Measurements from ENCODE around the gene PADI3. TPM values are rescaled to one million over a fixed set of nuclear protein-coding genes. Genes with fewer than 3 reads are reported as not detected.

PADI3 gene
- polyA plus RNA-seq, 5 donors, result 0.04 to 0.05 TPM; not detected in 3

DNA sequence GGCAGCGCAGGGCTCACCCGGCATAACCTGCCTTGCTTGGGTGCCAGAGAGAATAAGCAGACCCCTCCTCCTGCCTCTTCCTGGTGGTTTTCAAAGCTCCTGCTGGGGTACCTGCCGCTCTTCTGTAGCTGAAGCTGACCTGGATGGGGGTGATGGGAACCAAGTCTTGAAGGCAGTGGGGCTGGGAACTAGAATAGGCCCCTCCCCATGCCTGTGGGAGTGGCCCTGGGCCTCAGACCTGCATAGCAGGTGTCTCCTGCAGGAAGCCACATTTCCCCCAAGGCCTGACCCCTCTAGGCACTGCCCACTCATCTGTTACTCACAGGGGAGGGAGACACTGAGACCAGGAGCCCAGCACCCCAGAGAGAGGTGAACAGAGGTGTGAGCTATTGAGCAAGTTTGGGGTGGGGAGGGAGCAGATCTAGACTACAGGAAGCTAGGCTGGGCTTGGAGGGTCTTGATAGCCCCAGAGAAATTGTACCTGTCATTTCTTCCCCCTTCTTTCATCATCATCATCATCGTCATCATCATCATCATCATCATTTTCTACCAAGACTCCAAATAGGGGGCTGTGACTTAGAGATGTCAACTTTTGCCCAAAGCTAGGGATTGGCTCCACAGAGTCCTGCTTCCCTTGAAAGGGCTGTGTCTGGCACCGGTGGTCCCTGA is 33.9 kb upstream of the PADI3 start:
- no peak for DNase-seq

DNA sequence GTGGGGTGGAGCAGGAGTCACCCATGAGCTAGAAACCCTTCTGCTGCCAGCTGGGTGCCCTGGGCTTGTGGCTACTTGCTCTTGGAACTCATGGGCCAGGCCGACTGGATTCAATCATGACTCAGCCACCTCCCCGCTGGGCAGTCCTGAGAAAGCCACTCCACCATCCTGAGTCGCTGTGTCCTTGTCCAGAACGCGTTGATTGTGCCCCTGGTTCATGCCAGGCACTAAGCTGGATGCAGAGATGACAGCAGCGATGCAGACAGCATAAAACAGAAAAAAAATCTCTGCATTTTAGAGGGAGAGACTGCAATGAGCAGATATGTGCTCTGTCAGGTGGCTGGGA is 33.4 kb upstream of the PADI3 start:
- no peak for DNase-seq

DNA sequence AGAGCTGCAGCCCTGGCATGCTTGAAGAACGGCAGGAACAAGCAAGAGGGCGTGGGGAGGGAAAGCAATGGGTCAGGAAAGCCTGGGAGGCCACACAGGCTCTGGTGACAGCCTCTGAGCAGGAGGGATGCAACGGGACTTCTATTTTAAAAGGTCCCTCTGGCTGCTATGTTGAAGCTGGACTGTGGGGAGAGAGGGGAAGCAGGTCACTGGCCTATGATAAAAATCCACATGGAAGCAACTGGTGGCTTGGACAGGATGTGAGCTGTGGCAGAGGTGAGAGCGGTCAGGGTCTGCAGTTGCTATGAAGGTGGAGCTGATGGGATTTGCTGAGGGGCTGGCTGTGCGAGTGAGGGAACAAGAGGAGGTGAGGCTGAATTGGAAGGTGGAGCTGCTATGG is 32.8 kb upstream of the PADI3 start:
- no peak for DNase-seq

DNA sequence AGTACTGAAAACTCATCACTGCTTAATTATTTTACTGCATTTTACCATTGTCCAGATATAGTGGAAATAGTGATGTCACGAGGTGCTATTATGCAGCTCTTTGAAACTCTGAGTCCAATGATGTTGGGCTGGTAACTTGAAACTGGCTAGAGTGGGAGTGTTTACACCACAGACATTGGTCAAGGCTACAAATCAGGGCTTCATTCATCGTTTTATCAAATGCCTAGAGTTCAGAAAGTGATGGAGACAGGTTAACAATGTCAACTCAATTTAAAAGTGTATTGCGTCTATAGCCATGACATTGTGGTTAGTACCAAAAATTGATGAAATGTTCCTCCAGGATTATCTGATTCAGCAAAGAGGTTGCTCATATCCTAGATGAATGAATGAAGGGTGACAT is 31.3 kb upstream of the PADI3 start:
- DNase-seq, result no peak

DNA sequence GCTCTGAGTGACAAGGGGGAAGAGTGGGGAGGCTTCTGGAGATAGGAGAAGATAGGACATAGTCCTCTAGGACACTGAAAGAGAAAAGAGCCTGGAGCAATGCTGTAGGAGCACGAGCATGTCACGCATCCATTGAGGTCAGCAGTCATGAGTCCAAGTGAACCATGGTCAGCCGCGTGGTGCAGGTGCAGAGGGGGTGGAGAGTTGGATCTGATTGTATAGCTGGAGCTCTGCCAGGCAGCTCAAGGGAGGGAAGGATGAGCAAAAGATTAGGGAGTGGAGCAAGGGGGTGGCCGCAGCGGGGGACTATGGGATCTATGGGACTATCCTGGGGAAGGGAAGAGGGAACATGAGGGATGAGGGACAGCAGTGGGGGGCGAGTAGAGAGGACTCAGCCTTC is 30.0 kb upstream of the PADI3 start:
- DNase-seq, result no peak

DNA sequence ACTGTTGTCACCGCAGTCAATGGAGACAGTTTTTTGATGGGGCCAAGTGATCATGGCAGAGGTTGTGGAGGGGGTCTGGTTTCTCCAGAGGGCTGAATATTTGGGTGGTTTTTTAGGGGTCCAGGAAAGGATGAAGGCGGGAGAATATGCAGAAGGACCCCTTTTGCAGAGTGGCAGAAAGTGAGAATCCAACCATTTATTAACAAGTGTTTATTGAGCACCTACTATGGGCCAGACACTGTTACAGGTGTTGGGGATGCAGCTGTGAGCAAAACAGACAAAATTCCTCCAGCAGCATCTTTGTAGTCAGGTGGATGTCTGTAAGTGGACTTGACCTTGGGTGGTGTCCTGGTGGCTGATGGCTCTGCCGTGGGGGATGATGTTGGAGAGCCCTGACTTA is 28.6 kb upstream of the PADI3 start:
- DNase-seq, result no peak

DNA sequence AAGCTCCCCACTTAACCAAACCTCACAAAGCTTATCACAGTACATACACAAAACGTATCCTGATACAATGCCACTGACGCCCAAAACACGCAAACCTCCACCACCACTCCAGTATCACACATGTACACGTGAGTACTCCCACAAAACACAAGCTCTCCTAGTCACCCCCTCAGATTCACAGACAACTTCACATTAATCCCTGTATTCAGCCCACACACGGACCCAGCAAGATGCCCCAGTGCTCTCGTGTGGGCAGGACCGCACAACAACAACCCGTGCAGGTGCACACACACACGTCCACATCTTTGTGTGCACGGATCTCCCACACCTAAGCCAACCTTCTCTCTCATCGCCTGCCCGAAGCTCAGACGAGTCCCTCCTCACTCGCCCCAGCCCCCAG is 26.3 kb upstream of the PADI3 start:
- DNase-seq, result no peak

DNA sequence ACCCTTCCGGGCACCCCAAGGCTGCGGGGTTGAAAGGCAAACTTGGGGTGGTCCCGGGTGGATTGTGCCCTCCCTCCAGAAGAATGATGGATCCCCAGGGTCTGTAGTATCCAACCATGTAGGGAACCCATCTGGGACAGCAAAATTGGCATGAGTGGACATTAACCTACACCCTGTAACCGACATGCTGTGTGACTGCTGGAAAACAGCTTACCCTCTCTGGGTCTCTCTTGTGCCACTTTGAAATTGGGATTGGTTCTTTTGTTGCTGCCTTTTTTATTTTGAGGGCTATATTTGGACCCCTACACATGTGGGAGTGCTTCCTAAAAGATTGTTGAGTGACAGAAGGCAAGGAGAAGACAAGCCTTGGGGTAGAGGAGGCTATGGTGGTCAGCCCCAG is 24.5 kb upstream of the PADI3 start:
- no peak for DNase-seq

DNA sequence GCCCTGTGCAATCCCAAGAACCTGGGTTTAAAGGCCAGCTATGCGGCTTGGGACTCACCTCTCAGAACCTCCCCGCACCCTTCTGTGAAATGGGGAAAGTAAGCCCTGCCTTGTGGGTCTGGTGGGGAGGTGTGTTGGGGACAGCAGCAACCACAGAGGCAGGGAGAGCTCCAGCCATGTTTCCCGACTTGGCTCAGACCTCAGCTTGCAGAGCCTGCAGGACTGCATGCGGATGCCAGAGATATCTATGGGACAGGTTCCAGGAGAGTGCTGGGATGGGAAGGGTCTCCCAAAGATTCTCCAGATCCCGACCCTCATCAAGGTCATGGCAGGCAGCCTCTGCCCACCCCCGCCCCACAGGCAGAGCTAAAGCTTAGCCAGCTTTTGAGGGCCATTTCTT is 23.8 kb upstream of the PADI3 start:
- DNase-seq, result no peak

DNA sequence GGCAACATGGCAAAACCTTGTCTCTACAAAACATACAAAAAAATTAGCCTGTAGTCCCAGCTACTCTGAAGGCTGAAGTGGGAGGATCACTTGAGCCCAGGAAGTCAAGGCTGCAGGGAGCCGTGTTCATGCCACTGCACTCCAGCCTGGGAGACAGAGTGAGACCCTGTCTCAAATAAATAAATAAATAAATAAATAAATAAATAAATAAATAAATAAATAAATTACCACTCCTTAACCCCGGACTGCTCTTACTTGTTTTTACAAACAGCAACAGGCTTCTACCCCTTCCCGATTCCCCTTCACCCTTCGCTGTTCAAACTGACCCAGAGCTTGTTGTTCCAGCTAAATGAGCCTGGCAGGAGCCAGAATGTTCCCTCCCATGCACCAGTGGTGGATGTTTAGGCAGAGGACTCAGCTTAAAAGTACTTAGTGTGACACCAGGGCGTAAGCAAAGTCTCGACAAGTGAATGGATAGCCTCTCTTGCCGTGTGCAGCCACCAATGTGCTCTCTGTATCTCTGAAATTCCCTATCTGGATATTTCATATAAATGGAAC is 21.5 kb upstream of the PADI3 start:
- DNase-seq, result no peak

DNA sequence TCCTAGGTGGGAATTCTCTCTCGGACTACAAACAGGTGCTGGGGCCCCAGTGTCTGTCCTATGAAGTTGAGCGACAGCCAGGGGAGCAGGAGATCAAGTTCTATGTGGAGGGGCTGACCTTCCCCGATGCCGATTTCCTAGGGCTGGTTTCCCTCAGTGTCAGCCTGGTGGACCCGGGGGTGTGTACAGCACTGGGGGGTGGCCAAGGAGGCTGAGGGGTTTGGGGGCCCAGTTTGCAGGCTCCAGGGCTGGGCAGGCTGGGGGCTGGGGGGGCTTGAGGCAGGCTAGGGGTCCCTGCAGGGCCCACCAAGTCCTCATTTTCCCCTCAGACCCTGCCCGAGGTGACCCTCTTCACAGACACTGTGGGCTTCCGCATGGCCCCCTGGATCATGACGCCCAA is 20.3 kb upstream of the PADI3 start:
- no peak for DNase-seq

DNA sequence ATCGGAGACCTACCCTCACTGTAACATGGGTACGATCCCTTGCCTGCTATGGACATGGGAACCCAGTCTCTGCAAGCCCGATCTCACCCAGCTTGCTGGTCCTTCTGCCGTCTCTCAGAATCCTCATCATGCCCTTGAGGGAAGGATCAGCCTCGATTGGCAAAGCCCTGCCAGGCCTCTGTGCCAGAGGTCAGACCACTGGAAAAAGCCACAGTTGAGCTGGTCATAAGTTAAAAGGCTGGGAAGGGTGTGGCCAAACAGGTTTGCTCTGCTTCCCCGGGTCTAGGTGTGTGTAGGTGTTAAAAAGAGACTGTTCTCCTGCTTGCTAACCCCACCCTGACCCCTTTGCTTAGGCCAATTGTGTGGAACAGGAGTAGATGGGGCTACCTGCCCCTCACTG is 19.5 kb upstream of the PADI3 start:
- DNase-seq, result no peak

DNA sequence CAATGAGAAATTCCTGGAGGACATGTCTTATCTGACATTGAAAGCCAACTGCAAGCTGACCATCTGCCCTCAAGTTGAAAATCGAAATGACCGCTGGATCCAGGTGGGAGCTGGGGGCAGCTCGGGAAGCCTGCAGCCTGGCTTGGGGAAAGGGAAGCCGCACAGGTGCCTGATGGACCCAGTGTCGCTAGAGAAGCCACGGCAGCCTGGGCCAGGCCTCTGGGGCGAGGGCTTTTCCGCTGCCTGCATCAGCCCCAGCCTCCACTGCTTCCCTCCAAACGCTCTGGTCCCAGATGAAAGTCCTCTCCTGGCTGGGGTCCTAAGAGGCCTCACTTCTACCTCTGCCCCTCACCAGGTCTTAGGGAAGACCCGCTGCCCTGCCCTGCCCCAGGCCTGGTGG is 18.8 kb upstream of the PADI3 start:
- no peak for DNase-seq

DNA sequence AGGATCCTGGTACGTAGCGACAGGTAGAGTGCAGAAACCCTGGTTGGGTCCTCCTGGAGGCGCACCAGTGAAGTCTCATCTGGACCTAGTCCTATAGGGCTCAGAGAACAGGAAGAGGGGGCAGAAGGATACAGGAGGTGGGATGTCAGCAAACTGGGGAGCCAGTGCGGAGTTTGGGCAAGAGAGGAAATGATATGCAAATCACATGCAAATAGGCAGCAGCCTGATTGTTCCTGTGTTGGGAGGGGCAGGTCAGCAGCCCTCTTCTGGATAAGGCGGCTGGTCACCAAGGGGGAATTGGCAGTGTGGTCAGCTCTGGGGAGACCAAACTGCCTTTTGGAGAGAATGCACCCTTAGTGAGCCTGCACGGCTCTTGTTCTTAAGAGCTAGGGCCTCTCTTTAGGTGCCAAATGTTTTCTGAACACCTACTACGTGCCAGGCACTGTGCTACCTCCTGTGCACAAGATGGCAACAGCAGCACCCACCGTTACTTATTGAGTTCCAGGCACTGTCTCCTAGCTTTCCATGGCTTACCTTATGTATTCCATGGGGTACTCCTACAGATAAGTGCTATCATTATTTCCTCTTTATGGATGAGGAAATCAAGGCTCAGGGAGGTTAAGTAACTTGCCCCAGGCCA is 18.1 kb upstream of the PADI3 start:
- DNase-seq, result no peak

DNA sequence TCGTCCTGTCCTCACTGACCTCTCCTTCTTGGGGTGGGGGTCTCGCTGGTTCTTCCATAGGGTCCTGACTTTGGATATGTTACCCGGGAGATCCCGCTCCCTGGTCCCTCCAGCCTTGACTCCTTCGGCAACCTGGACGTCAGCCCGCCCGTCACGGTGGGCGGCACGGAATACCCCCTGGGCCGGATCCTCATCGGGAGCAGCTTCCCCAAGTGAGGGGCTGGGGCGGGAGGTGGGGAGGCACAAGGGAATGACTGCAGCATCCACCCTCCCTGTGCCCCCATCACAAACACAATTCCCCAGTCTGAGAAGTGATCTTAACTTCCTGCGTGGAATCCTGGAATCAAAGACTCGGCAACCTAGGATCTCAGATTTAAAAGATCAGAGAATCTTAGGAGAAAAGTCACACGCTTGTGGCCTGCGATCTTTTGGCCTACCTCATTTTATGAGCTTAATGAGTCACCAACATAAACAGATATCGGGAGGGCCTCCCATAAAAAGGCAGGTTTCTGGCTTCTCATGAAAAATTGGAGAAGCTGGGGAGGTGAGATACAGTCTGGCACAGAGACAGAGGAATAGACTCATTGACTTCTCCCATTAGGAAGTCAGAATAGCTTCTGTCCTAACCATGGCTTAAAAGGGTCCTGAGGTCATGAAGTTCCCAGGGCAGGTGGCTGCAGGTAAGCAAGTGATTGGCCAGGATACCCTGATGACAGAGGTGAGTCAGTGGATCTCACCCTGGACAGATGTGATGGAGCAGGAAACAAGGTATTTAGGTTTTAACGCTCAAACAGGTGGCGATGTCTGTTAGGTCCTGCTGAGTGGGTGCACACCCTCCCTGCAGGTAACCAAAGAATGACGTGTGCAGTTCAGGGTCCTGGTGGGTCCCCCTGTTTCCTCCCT is 15.9 kb upstream of the PADI3 start:
- DNase-seq, result no peak

DNA sequence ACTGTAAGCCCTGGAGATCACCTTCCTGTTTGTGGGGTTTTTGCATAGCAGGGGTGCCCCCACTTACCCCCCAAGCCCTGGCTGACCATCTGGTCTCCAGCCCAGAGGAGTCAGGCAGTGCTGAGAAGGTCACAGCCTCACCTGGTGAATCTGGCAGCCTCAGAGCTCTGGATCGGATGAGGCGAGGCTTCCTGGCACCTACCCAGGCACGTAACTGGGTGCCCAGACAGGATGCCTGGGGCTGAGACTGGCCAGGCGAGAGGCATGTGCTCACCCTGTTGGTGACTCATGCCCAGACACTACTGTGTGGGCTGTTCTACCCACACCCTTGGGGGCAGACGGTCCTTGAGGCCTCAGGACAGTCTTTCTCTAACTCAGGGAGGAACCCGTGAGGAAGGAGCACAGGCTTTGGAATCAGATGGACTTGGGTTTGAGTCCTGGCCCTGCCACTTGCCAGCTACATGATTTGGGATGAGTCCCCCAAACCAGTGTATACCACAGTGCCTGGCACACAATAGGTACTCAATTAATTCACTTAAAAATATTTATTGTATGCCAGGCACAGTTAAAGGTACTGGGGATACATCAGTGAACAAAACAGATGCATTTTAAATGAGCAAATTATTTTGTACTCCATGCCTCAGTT is 15.1 kb upstream of the PADI3 start:
- no peak for DNase-seq

DNA sequence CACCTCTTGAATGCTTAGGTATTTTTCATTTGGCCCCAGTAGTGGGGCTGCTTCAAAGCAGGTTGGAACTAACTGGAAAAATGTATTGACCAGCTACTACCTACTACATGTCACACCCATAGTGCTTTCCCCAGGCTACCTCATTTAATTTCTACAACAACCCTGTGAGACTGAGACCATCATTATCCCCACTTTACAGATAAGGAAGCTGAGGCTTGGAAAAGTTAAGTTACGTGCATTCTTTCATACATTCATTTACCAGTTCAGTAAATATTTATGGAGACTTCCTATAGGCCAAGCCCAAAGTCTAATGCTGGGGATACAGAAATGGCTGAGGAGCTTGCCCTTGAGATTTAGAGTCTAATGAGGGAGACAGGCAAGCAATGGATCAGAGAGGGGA is 14.5 kb upstream of the PADI3 start:
- DNase-seq, result no peak

DNA sequence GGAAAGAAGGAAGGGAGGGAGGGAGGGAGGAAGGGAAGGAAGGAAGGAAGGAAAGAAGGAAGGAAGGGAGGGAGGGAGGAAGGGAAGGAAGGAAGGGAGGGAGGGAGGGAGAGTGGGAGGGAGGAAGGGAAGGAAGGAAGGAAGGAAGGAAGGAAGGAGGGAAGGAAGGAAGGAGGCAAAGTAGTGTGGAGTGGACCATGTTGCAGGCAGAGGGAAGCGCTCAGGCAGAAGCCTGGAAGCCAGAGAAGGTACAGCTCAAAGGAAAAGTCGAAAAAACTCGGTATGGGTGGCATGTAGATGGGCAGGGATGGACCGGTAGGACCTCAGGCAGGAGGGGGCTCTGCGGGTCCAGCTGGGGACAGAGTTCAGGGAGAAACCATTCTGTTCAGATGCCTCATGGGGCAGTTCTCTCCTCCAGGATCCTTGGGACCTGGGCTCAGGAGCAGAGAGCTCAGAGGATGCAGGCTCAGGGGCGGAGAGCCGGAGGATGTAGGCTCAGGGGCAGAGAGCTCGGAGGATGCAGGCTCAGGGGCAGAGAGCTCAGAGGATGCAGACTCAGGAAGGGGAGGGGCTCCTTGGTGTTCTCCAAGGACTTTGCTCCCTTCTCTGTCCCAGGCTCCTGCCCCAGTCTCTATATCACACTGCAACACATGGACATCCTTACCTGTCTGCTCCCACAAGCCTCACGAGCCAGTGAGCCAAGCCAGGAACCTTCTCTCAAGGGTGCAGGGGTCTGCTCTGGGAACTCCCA is 13.6 kb upstream of the PADI3 start:
- DNase-seq, result no peak

DNA sequence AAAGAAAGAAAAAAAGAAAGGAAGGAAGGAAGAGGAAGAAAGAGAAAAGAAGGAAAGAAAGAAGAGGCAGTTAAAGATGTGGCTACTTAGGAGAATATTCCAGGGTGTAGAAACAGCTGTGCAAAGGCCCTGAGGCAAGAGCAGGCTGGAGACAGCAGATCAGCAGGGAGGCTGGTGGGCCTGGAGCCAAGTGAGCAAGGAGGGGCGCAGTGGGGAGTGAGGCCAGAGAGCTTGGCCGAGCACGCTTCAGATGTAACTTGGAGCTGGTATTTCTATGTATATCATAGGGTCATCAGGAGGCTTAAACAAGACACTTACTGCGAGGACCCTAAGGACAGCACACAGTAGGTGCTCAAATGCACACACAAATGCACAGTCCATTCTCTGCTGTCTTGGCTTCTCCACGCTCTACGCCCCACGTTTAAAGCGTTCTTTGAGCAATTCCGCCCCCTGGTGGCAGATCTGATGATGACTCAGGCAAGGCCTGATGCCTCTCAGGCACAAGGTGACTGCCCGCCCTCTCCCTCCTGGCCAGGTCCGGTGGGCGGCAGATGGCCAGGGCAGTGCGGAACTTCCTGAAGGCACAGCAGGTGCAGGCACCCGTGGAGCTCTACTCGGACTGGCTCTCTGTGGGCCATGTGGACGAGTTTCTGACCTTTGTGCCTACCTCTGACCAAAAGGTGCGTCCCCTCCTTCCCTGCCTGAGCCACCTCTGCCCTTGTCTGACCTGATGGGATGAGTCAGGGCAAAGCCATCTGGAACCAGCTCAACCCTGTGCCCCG is 11.9 kb upstream of the PADI3 start:
- peak; percentile 61 to 71 for DNase-seq

DNA sequence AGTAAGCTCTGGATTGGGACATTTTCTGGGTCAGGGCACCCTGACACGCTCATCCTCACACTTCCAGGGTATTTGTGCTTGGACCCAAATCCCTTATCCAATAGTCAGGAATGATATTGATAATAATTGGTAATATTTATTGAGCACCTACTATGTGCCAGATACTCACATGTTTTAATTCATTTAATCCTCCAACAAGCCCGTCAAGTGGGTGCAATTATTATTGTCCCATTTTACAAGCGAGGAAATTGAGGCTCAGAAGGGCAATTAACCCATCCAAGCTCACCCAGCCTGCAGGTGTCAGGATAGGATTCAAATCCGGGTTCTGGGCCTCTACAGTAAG is 11.4 kb upstream of the PADI3 start:
- no peak for DNase-seq

DNA sequence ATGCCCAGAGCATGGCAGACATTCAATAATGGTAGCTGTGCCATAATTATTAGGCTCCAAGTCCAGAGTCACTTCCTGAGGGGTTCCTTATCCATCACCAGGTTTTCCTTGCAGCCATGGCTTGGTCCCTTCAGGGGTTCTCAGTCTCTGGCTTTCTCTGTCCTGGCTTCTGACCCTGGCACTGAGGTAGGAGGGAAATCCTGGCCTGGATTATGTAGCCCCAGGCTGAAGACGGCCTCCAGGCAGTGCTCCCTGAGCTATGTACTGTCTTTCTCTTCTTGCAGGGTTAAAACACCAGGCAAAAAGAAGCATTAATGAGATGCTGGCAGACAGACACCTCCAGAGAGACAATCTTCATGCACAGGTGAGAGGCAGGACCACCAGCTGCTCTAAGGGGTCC is 9.5 kb upstream of the PADI3 start:
- DNase-seq, result peak; percentile 35 to 50
